MM.1S (cell line): ENCODE results near the gene CPA1.

Experiments used
- DNase-seq: peaks from one replicate; pipeline ENCODE4 v3.0.0-alpha.2; 2015
- H2AFZ ChIP-seq: fragments of 300-600 bp; sonication (generic); 2 replicates; pipeline ENCODE4 v1.6.0; 2016; ENCODE audit warnings: antibody characterized with exemption, low read length
- H3F3A ChIP-seq: fragments of 300-600 bp; sonication (generic); 2 replicates; pipeline ENCODE4 v1.6.1; 2016; ENCODE audit warnings: mild to moderate bottlenecking, antibody characterized with exemption, low read length, moderate library complexity, mixed read lengths; ENCODE audit not compliant: insufficient read depth
- H3K27ac ChIP-seq: fragments of 300-600 bp; sonication (generic); 2 replicates; pipeline ENCODE4 v1.5.1; 2016; ENCODE audit warnings: mild to moderate bottlenecking, low read length
- H3K27me3 ChIP-seq: fragments of 300-600 bp; sonication (generic); replicated peaks from 2 replicates; pipeline ENCODE4 v1.6.0; 2016; ENCODE audit warnings: low read length; ENCODE audit not compliant: insufficient read depth
- H3K36me3 ChIP-seq: fragments of 300-600 bp; sonication (generic); replicated peaks from 2 replicates; pipeline ENCODE4 v1.6.1; 2016; ENCODE audit warnings: mild to moderate bottlenecking, low read length, mixed read lengths; ENCODE audit not compliant: insufficient read depth
- H3K4me1 ChIP-seq: fragments of 300-600 bp; sonication (generic); 2 replicates; pipeline ENCODE4 v1.6.1; 2016; ENCODE audit warnings: low read length, mixed read lengths
- H3K4me2 ChIP-seq: fragments of 300-600 bp; sonication (generic); 2 replicates; pipeline ENCODE4 v1.6.0; 2016; ENCODE audit warnings: low read depth, low read length
- H3K4me3 ChIP-seq: fragments of 300-600 bp; sonication (generic); 2 replicates; pipeline ENCODE4 v1.5.1; 2016; ENCODE audit warnings: low read length, mixed read lengths
- H3K79me2 ChIP-seq: fragments of 300-600 bp; sonication (generic); 2 replicates; pipeline ENCODE4 v1.6.1; 2016; ENCODE audit warnings: mixed run types, low read length, mixed read lengths
- H3K9ac ChIP-seq: fragments of 300-600 bp; sonication (generic); 2 replicates; pipeline ENCODE4 v1.6.1; 2016; ENCODE audit warnings: low read length, mixed read lengths
- H3K9me2 ChIP-seq: fragments of 300-600 bp; sonication (generic); replicated peaks from 2 replicates; pipeline ENCODE4 v1.6.1; 2016; ENCODE audit warnings: mild to moderate bottlenecking, low read length, mixed read lengths; ENCODE audit not compliant: insufficient read depth
- H3K9me3 ChIP-seq: fragments of 300-600 bp; sonication (generic); replicated peaks from 2 replicates; pipeline ENCODE4 v1.6.1; 2016; ENCODE audit warnings: mild to moderate bottlenecking, low read length, mixed read lengths; ENCODE audit not compliant: insufficient read depth
- H4K20me1 ChIP-seq: fragments of 300-600 bp; sonication (generic); 2 replicates; pipeline ENCODE4 v1.6.1; 2016; ENCODE audit warnings: mild to moderate bottlenecking, low read length, moderate library complexity, mixed read lengths; ENCODE audit not compliant: insufficient read depth
- CTCF ChIP-seq: fragments of 300-600 bp; sonication (generic); IDR thresholded peaks from 2 replicates; pipeline ENCODE4 v1.5.1; 2016; ENCODE audit warnings: antibody characterized with exemption, low read length, mixed read lengths
- EZH2 ChIP-seq: fragments of 300-600 bp; sonication (generic); optimal IDR thresholded peaks from 2 replicates; pipeline ENCODE3; 2017; ENCODE audit warnings: low read depth, mild to moderate bottlenecking, antibody characterized with exemption, low read length, mixed read lengths
- EZH2phosphoT487 ChIP-seq: fragments of 300-600 bp; sonication (generic); IDR thresholded peaks from 2 replicates; pipeline ENCODE4 v1.6.1; 2018; ENCODE audit warnings: antibody characterized with exemption, low read length

CPA1 gene

DNA sequence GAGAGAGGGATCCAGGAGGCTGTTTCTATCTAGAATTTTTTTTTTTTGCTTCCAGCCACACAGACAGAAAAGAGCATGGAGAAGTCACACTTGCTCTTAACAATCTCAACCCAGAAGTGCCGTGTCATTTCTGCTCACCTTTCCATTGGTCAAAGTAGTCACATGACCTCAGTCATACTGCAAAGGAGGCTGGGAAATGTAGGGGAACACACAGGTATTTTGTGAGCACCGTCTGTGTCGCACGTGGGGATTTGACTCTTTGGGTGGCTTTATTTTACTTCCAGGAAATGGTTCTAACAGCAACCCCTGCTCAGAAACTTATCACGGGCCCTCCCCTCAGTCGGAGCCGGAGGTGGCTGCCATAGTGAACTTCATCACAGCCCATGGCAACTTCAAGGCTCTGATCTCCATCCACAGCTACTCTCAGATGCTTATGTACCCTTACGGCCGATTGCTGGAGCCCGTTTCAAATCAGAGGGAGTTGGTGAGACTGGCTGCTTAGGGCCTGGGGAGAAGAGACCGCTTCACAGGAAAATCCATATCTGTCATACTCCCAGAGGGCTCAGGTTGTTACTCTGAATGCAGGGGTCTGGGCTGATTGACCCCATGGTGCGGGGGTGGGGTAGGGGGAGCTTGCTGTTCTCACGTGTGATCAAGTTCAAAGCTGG, 13.1 kb upstream of the CPA1 start:
- TF ChIP-seq EZH2: no peak
- no peak for TF ChIP-seq CTCF
- TF ChIP-seq EZH2phosphoT487: no peak
- Histone ChIP-seq H3K79me2 (no peaks in the 10 kb centered on the region), H3K36me3 (no peaks in the 10 kb centered on the region), H4K20me1 (no peaks in the 10 kb centered on the region), H3K4me3 (no peak overlapping the region), H3K4me2 (no peak overlapping the region), H3K27me3 (no peaks in the 10 kb centered on the region), H3K9me2 (no peaks in the 10 kb centered on the region), H3F3A (no peaks in the 10 kb centered on the region), H3K4me1 (no peaks in the 10 kb centered on the region), H3K9me3 (no peaks in the 10 kb centered on the region), H3K27ac (no peak overlapping the region), H3K9ac (no peak overlapping the region), H2AFZ (no peak overlapping the region)
- no peak for DNase-seq

DNA sequence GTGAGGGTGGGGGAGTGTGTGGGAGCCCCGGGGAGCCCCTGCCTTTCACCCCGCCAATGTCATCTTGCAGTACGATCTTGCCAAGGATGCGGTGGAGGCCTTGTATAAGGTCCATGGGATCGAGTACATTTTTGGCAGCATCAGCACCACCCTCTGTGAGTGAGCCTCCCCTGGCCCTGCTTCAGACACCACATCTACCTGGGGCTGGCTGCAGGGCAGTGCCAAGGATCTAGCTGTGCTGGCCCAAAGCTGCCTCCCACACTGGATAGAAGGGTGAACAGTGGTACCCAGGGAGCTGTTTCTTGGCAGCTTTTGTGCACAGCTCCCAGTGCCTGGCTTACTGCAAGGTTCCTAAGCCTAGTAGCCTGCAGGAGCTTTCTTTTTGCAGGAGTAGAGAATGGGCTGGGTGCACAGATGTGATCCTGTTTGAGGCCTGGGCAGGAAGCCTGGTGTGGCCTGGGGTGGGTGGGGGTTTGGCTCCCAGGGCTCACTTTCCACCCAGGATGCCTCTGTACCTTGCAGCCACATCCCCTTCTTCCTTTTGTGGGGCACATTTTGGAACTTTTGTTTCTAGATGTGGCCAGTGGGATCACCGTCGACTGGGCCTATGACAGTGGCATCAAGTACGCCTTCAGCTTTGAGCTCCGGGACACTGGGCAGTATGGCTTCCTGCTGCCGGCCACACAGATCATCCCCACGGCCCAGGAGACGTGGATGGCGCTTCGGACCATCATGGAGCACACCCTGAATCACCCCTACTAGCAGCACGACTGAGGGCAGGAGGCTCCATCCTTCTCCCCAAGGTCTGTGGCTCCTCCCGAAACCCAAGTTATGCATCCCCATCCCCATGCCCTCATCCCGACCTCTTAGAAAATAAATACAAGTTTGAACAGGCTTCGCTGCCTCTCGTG, 12.2 kb upstream of the CPA1 start:
- no peak overlapping the region for H3K4me2 ChIP-seq
- no peak overlapping the region for H3K27ac ChIP-seq
- no peaks in the 10 kb centered on the region for H3K79me2 ChIP-seq

GRCh38 chr7:130369110-130369711, 11.1 kb upstream of the CPA1 start:
- DNase-seq: no peak
- Histone ChIP-seq H3K36me3 (no peaks in the 10 kb centered on the region), H3K9me3 (no peaks in the 10 kb centered on the region), H3K4me1 (no peaks in the 10 kb centered on the region), H3K4me2 (no peak overlapping the region), H4K20me1 (no peaks in the 10 kb centered on the region), H3K9ac (no peak overlapping the region), H3F3A (no peaks in the 10 kb centered on the region), H3K9me2 (no peaks in the 10 kb centered on the region), H3K27ac (no peak overlapping the region), H3K79me2 (no peaks in the 10 kb centered on the region), H3K4me3 (no peak overlapping the region), H3K27me3 (no peaks in the 10 kb centered on the region), H2AFZ (no peak overlapping the region)
- TF ChIP-seq EZH2phosphoT487: no peak
- TF ChIP-seq EZH2: no peak
- TF ChIP-seq CTCF: no peak

More for the DNA sequence above, 12.2 kb upstream of the CPA1 start:
- Histone ChIP-seq H3K36me3 (no peaks in the 10 kb centered on the region), H2AFZ (no peak overlapping the region), H3K27me3 (no peaks in the 10 kb centered on the region), H3K4me3 (no peak overlapping the region), H3K9me2 (no peaks in the 10 kb centered on the region), H4K20me1 (no peaks in the 10 kb centered on the region), H3F3A (no peaks in the 10 kb centered on the region), H3K4me1 (no peaks in the 10 kb centered on the region), H3K9me3 (no peaks in the 10 kb centered on the region), H3K9ac (no peak overlapping the region)
- TF ChIP-seq CTCF: no peak
- TF ChIP-seq EZH2: no peak
- TF ChIP-seq EZH2phosphoT487: no peak
- DNase-seq: no peak
